Stimulated activated CD8-positive, alpha-beta memory T cell treated with anti-CD3 and anti-CD28 coated beads, Interleukin-12 subunit alpha, Interleukin-12 subunit beta, amount 100 ng/mL, for 1 hour (primary cell): ENCODE measurements around the gene SLIT3.

Experiments
- DNase-seq: peaks from one replicate; pipeline ENCODE4 v3.0.0-alpha.2; 2020; ENCODE audit warnings: low read depth

SLIT3 gene

GRCh38 chr5:169174923-169175322, 126.0 kb downstream of the SLIT3 start:
- no peak for DNase-seq

- no peak for DNase-seq
These were observed 127.6 kb downstream of the SLIT3 start for GRCh38 chr5:169173372-169173771.

GRCh38 chr5:169171515-169171914, 129.4 kb downstream of the SLIT3 start:
- no peak for DNase-seq

- DNase-seq: no peak
These were observed 131.2 kb downstream of the SLIT3 start for GRCh38 chr5:169169783-169170182.

- no peak for DNase-seq
These were observed 132.7 kb downstream of the SLIT3 start for GRCh38 chr5:169168280-169168679.

- DNase-seq: no peak
These were observed 134.9 kb downstream of the SLIT3 start for GRCh38 chr5:169166078-169166477.

GRCh38 chr5:169165052-169165451, 135.9 kb downstream of the SLIT3 start:
- DNase-seq: no peak

GRCh38 chr5:169164481-169164925, 136.4 kb downstream of the SLIT3 start:
- no peak for DNase-seq

- DNase-seq: no peak
These were observed 138.5 kb downstream of the SLIT3 start for GRCh38 chr5:169162407-169162806.

- DNase-seq: no peak
These were observed 139.8 kb downstream of the SLIT3 start for GRCh38 chr5:169161022-169161680.

- DNase-seq: no peak
These were observed 140.5 kb downstream of the SLIT3 start for GRCh38 chr5:169160405-169160901.

- DNase-seq: no peak
These were observed 142.2 kb downstream of the SLIT3 start for GRCh38 chr5:169158764-169159163.

GRCh38 chr5:169157064-169157463, 143.9 kb downstream of the SLIT3 start:
- DNase-seq: no peak

- DNase-seq: no peak
These were observed 146.3 kb downstream of the SLIT3 start for GRCh38 chr5:169154679-169155078.

GRCh38 chr5:169153405-169153804, 147.5 kb downstream of the SLIT3 start:
- DNase-seq: no peak

GRCh38 chr5:169152946-169153345, 148.0 kb downstream of the SLIT3 start:
- DNase-seq: no peak

GRCh38 chr5:169152453-169152852, 148.5 kb downstream of the SLIT3 start:
- no peak for DNase-seq

- DNase-seq: no peak
These were observed 149.7 kb downstream of the SLIT3 start for GRCh38 chr5:169151051-169151805.

- DNase-seq: no peak
These were observed 150.8 kb downstream of the SLIT3 start for GRCh38 chr5:169150108-169150507.

GRCh38 chr5:169149317-169149716, 151.6 kb downstream of the SLIT3 start:
- no peak for DNase-seq

GRCh38 chr5:169148138-169148740, 152.7 kb downstream of the SLIT3 start:
- no peak for DNase-seq

- DNase-seq: no peak
These were observed 153.4 kb downstream of the SLIT3 start for GRCh38 chr5:169147534-169147933.

GRCh38 chr5:169146158-169146557, 154.8 kb downstream of the SLIT3 start:
- no peak for DNase-seq
